ENCODE data around the gene ADPGK.
"Not testable (repeated sequence)": the region's sequence is repeated elsewhere in the genome, so short reads cannot be mapped to it uniquely, and the experiment has no call there.

ADPGK gene

DNA sequence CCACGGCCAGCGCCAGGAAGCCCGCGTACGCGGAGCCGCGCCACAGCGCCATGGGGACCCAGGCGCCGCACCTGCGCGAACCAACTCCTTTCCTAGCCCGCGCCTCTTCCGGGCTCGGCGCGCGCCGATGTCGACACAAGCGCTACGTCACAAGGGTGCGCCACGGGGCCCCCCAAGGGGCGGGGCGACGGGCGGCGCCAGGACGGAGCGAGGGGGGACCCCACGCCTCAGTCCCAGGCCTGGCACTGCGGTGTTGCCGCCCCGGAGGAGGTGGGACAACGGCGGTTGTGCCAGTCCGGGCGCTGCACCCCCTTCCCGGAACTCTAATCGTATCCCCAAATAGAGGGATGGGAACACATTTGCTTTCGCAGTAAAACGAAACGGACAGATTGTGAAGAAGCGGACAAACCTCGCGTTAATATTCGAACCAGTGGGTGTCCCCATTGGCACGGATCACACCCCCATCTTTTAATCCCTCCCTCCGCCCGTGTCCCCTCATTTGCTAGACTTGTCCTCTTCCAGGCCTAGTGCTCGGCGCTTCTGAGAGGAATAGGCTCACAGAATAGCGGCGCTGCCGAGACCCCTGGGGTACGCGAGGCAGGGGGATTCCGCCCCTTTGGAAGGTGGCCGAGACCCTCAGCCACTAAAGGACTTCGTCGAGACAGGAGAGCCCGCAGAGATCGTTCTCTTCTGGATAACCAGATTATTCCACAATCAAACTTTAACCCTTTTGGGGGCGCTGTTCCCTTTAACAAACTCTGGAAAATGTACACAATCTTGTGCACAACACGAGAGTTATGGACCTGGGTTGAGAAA lies at the start of gene ADPGK:
TSS of gene ADPGK (minus strand) at position 119 of the 816 bp plus-strand sequence. CDS start at position 52, 67 bp downstream.
- peak; percentile 62 to 97 (median 87) for DNase-seq

DNA sequence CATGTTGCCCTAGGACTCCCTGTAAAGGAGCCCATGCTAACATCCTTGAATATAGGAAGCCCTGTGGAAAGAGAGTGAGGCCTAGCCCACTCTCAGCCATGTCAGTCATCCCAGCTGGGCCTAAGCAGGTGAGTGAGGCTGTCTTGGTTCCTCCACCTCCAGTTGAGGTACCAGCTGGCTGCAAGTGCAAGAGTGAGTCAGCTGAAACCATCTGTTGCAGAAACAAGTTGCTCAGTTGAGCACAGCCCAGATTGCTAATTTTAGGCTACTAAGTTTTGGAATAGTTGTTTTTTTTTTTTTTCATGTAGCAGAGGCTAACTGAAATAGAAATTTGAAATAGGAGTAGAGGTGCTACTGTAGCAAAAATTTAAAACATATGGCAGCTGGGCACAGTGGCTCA lies 43.7 kb upstream of the ADPGK start:
- DNase-seq = peak in 1 of 51 donors; percentile 20

DNA sequence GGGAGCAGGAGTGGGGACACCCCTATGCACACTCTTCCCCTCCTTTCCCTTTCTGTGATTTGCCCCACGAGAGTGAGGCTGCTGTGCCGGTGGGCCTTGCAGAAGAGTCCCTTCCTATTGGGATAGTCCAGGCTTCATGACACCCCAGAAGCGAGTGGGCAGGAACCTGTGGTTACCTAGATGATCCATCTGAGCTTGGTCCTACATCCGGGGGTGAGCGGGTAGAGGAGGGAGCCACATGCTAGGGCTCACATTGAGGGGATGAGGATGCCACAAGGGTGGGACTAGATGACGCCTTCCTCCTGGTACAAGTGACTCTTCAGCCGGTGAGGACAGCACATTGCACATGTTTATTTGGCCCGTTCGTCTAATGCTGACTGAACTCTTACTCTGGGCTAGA lies 43.1 kb upstream of the ADPGK start:
- no peak for DNase-seq

DNA sequence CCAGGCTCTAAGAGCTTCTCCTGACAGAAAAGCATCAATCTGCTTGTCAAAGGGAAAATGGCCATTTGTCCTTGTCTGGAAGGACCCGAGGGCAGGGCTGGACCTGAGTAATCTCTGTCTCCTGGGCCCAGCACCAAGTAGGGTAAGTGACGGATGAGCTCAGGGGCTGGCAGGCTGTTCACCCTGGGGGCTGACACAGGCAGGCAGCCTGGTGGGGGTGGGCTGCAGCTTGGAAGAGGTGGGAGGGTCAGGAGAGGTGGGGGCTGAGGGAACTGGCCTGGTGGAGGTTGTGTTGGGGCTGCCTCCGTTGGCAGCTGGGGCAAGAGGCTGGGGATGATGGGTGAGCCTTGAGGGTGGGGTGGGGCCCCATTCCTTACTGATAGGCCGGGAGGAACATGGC lies 42.3 kb upstream of the ADPGK start:
- no peak for DNase-seq

DNA sequence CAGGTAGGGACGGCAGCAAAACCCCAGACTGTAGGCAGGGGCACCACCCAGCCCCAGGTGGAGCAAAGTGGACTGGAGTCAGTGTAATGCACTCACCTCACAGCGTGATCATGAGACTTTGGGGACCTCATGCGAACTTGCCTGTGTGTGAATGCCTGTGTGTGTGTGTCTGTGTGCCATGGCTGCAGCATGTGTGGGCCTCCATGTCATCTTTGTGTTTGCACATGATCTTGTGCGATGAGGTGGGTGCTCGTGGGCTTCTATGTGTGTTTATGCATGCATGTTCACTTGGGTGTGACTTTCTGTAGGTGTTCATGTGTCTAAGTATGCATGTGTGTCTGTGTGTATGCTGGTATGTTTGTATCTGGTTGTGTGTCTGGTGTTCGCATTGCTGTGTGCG lies 41.2 kb upstream of the ADPGK start:
- DNase-seq = no peak

DNA sequence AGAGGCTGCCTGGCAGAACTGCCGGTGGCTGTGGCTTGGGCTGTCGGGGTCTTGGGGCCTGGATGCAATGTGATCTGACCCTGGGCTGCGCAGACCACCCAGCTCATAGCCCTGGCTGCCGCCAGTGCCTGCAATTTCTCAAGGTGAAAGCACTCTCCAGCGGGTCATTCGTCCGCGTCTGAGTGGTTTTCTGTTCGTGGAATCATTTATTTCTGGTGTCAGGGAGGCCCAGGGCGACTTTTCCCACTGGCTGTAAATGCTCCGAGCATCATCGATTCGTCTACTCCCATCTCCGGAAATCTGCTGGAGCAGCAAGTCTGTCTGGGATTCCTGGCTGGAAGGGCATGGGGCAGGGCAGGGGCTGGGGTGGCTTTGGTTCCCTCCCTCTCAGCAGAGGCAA lies 40.6 kb upstream of the ADPGK start:
- DNase-seq = no peak

DNA sequence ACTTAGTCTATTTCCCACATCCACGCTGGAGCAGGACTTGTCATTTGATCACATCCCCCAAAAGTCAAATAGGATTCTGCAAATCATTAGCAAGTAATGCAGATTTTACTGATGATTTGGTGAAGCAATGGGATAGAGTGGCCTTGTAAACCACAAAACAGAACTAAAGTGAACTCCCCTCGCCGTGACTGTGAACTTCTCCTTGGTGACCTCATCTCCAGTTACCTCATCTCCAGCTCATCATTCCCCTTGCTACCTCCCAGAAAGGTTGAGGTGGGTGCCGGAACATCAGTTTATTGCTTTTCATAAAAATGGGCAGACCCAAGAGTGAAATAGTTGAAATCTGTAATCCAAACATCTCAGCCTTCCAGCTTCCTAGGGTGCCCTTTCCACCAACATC lies 36.7 kb upstream of the ADPGK start:
- DNase-seq = no peak

DNA sequence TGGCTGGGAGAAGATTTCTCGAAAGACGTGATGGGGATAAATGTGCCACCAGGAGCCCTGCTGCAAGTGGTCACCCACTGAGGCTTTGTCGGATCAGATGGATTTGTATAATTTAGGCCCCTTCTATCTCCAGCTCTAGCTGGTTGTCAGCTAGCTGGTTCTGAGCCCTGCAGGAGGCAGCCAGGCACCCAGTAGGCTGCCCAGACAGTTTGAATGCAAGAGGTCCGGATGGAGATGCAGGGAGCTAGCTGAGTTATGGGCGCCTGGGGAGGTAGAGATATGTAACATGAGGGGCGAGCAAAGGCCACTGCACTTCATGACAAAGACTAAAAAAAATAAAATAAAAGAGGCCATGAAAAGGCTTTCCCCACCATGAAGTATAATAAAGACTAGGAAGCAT lies 35.1 kb upstream of the ADPGK start:
- no peak for DNase-seq

DNA sequence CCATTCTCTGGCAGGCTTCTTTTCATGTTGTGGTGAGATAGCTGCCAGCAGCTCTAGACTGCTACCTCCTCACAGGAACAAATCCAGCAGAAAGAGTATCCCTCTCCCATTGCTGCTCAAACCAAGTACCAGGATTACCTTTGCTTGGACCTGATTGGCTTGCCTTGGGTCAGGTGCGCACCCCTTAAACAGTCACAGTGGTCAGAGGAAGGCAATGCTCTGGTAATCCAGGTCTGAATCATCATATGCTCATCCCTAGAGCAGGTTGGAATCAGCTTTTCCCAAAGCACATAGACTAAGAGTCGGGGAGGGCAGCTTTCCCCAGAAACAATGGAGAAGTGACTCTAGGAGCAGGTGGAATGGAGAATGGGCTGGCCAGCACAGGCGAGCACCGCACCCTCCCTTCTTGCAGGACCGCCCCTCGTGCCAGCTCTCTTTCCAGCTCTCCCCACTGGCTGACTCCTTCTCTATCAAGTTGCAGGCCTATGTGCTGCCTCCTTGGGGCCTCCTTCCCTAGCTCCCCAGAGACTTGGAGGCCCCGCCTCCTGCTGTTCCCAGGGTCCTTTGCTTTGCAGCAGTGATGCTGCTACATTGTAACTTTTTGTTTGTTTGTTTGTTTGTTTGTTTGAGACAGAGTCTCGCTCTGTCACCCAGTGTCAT lies 29.9 kb upstream of the ADPGK start:
- no peak for DNase-seq

DNA sequence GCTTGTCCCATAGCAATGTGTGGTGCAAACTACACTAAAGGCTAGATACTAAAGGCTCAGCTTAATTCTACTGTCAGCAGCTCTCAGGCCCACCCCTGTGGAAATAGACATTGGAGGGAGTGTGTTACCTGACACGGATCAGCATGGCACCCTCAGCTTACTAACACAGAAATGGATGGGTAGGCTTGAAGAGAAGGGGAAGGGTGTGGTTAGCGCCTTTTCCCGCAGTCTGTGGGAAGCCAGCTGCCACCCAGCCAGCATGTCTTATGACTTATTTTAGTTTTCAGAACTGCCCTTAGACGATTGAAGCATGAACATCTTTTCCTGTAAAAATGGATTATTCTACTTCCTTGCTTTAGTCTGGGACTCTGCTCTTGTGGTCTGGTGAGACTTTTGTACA lies 25.8 kb upstream of the ADPGK start:
- DNase-seq = no peak

DNA sequence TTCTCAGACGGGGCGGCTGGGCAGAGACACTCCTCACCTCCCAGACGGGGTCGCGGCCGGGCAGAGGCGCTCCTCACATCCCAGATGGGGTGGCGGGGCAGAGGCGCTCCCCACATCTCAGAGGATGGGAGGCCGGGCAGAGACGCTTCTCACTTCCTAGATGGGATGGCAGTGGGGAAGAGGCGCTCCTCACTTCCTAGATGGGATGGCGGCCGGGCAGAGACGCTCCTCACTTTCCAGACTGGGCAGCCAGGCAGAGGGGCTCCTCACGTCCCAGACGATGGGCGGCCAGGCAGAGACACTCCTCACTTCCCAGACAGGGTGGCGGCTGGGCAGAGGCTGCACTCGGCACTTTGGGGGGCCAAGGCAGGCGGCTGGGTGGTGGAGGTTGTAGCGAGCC lies 23.8 kb upstream of the ADPGK start:
- not testable (repeated sequence) for DNase-seq

DNA sequence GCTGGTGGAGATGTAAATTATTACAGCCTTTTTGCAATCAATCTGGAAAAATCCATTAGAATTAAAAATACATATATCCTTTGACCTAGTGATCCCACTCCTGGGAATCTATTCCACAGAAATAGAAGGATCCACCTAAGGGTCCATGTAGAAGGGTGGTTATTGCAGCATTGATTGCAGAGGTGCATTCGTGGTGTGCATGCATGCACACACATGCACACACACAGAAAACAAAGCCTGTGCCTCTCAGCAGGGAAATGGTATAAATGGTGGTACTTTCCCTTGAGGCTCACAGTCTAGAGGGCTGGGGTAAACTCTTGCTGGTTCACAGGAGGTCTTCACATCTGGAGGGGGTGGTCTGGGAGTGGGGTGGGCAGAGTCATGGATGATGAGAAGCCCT lies 19.4 kb upstream of the ADPGK start:
- DNase-seq = no peak

DNA sequence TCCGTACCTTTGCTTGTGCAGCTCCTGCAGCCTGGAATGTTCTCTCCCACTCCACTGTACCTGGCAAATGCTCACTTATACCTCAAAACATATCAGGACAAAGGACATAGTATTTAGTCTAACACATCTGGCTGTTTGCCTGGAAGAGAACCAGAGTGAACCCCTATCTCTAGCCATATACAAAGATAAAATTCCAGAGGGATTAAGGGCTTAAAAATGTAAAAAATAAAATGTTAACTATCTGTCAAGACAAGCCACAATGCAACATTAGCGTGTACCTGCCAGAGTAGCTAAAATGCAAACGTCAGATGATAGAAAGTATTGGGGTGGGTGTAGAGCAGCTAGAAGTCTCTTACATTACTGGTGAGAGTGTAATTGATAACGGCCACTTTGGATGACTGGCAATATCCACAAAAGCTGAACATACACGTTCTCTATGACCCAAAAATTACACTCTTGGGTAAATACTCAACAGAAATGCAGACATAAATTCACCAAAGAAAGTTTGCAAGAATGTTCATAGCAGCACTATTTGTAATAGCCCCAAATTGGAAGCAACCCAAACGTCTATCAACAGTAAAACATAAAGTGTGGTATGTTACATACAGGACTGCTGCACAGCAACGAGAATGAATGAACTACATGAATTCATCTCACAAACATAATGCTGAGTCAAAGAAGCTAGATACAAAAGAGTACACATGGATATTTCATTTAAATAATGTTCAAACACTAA lies 18.2 kb upstream of the ADPGK start:
- no peak for DNase-seq

DNA sequence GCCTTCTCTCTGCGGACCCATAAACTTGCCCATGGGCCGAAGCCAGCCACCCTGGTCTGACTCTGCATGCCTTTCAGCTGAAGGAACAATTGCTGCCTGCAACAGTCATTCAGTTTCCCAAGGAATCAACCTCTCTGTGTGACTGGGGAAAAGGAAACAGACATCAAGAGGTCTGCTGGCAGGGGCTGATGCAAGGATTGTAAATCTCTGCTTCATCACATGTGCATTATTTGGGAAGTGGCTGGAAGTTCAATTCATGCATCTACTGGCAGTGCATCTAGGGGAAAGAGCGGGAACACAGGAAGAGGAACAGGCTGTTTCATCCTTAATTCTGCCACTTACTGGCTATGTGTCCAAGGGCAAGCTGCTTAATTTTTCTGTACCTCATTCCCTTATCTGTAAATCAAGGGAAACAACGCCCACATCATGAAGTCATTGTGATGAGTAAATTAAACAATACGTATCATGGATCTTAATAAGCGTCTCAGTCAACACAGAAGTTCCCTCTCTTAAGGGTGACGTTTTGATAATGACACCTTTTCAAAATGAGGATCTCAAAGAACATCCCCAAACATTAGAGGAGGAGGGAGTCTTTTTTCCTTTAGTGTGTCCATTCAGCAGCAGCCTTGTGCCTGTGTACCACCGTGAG lies 17.4 kb upstream of the ADPGK start:
- no peak for DNase-seq

DNA sequence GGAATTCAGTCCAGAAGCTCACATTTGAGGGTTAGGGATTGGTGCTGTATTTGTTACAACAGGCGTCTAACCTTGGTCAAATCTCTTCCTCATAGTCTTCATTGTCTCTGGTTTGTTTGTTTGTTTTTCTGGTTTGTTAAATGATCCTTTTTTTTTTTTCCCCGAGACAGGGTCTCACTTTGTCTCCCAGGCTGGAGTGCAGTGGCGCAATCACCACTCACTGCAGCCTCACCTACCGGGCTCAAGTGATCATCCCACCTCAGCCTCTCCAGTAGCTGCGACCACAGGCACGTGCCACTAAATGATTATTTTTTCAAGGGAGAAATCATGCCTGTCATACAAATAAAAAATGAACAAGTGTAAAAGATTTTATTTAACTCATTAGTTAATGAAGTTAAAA lies 14.3 kb upstream of the ADPGK start:
- no peak for DNase-seq

DNA sequence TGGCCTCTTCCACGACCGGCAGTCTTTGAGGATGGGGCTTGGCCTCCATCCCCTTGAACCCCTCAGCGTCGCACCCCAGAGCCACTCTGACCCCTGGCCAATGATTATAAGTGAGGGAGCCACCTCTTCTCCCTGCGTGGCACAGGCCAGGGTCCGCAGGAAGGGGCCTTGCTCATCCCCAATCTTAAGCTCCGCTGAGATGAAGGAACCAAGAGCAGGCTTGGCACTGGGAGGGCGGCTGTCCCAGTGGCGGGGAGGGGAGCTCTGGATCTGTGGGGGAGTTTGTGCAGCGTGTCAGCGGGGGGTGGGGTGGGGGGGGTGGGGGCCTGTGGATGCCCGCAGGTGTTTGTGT lies 13.8 kb upstream of the ADPGK start:
- DNase-seq = peak in 1 of 51 donors; percentile 25

DNA sequence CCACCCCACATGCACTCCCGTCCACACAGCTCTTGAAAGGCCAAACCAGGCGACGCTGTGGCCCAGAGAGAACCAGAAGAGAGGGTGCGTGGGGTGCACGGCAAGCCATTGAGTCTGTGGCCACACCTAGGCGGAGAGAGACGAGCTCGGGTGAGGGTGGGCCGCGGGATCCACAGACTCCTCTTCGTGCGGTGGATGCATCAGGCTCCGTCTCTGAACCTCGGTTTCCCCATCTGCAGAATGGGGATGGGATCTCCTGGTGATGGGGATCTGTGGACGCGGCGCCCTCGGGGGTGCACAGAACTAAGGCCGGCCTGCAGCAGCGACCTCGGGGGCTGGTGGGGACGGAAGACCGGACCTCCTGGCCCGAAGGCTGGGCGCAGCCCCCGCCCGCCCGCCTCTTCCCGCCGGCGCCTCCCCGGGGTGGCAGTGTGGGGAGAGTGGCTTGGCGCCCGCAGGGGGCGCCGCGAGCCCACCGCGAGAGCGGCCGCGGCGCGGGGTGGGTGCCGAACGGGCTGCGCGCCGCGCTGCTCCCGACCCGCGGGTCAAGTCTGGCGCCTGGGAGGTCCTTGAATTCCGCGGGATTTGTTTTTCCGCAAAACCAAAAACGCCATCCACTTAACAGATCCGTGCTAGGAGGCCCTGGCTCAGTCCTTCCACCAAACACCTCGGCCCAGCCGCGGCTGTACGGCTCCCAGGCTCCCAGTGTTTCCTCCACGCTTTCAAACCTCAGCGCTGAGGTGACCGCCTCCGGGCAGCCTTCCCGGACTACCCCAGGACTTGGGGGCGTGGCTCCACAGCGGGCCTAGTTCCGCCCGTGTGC lies 13.2 kb upstream of the ADPGK start:
- DNase-seq = peak in 28 of 51 donors; percentile 2 to 62 (median 35)

DNA sequence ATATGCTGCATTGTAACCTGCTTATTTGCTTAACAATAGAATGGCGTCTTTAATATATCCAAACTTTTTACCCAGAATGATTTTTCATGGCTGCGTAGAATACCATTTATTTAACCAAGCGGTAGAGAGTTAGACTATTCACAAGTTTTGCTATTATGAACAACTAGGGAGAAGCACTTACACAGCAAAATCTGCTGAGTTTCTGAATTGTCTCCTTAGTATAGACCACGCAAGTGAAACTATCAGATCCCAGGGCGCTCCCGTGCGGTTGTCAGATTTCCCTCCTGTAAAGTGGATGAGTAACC lies 12.6 kb upstream of the ADPGK start:
- no peak for DNase-seq

DNA sequence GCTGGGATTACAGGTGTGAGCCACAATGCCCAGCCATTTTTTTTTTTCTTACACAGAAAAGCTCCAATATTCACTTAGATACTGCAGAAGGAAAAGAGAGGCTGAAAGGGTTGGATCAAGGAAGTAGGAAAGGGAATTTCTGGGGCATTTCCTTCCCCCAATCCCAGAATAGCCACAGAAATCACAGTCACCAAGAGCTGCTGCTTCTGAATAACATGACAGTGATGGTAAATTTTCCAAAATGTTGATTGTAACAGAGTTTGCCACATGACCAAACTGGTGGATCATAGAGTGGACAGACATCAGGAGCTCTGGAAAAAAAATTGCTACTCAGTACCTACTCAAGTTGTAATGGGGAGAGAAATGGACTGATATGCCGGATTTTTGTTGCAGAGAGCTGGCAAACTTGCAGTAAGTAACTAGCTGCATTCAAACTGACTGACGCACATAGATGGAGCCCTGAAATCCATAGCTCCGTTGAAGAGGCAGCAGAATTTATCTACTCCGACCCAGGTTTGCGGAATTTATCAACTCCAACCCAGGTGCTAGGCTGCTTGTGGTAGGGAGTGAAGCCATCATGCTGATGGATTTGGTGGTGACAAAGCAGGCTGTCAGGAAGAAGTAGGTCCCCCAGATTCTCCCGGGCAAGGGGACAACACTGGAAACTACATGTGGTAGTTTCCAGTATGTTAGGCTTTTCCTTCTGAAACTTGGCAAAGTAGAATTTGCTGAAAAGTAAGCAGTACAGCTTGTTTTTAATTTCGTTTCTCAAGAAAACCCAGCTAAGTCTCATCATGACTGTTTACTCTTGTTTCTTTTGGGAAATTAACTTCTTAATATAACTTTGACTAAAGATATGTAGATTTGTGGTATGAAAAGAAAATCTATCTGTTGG lies 10.5 kb upstream of the ADPGK start:
- DNase-seq = peak in 1 of 51 donors; percentile 3

DNA sequence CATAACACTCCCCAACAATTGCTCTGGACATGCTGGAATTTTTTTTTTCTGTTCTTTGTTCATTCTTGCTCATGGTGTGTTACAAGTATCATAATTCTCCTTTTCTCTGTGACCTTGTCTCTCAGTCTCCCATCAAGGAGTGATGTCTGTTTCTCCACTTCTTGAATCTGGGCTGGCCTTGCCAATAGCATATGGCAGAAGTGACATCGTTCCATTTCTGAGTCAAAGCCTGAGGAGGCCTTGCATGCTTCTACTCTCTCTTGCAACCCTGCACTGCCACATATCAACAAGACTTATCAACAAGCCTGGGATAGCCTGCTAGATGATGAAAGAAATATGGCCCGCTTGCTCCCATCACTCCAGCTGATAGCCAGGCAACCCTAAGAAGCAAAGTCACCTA lies 8.9 kb upstream of the ADPGK start:
- no peak for DNase-seq
